Stimulated activated CD8-positive, alpha-beta memory T cell treated with anti-CD3 and anti-CD28 coated beads, Interleukin-4, amount 100 ng/mL, for 24 hours (primary cell): Measurements from ENCODE around the gene LIPK.
"Not testable (repeated sequence)": the region's sequence is repeated elsewhere in the genome, so short reads cannot be mapped to it uniquely, and the experiment has no call there.

ENCODE experiments used
- DNase-seq: peaks from one replicate; pipeline ENCODE4 v3.0.0-alpha.2; 2020; ENCODE audit warnings: low read depth

The LIPK gene

GRCh38 chr10:88705958-88706357, at the start of gene LIPK:
LIPK (plus strand) TSS chr10:88706249; CDS start chr10:88724544, 18,295 bp downstream.
- DNase-seq = no peak

- DNase-seq = no peak
Measured at GRCh38 chr10:88657901-88658300, 48.1 kb upstream of the LIPK start.

GRCh38 chr10:88659725-88660597, 46.1 kb upstream of the LIPK start:
- no peak for DNase-seq

DNA sequence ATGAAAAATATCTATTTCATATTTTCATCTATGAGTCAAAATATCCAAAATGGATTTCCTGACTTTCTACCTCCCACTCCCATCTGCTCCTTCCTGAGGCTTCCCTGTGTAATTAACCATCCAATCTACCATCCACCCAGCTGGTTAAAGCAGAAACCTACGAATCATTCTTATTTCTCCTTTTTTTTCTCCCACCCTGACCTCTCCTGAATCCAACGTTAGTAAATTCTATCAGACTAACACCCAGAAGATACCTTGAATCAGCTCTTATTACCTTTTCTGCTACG, 45.5 kb upstream of the LIPK start:
- no peak for DNase-seq

DNA sequence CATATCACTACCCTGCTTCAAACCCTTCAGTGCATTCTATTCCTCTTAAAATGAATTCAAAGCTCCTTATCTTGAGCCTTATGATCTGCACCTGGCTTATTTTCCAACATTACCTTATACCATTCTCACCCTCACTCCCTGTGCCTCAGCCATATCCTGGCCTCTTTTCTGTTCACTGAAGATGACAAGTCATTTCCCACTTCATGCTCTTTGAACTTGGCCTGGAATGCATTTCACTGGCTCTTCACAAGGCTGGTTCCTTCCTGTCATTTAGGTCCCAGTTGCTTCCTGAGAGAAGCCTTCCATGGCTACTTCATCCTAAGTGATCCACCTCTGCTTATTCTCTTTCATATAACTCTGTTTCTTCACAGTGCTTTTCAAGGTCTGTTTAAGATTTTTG, 45.0 kb upstream of the LIPK start:
- DNase-seq = no peak

DNA sequence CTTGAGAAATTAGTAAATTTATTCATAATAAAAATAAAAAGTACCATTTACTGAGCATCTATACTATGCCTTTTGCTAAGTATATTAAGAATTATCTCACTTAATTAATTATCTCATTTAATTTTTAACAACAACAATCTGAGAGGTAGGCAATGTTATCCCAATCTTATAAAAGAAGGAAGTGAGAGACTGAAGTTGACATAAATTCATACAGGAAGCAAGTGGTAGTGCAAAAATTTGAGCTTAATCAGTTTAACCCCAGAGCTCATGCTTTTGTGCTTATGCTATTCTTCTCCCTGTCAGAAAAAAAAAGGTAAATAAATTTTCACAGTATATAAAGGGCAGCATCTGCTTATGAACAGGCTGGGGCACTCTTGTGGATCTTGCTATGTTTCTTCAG, 44.5 kb upstream of the LIPK start:
- DNase-seq = no peak

- DNase-seq = not testable (repeated sequence)
Measured at GRCh38 chr10:88663153-88663552, 42.9 kb upstream of the LIPK start.

DNA sequence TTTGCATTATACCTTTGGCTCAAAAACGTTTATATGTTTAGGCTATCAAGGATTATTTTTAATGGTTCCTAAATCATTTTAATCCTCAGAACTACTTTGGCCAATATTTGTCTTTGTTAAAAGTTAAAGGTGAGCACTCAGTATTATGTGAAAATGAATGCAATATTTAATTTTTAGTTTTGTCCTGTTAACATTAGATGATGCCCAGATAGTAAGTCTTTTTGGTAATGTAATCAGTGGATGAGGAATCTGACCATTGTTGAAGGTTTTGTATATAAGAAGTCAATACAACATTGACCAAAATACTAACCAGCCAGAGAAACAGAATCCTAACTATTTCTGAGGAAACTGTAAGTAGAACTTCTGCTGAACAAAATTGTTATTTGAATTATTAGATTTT, 41.9 kb upstream of the LIPK start, which contains the start of gene LIPF:
TSS of gene LIPF (plus strand) at position 301 of the 400 bp plus-strand sequence. CDS start 2,856 bp downstream, outside the sequence.
- no peak for DNase-seq

- no peak for DNase-seq
Measured at GRCh38 chr10:88668465-88668864, 37.6 kb upstream of the LIPK start.

- DNase-seq = no peak
Measured at GRCh38 chr10:88670497-88670896, 35.6 kb upstream of the LIPK start.

GRCh38 chr10:88672041-88672440, 34.0 kb upstream of the LIPK start:
- no peak for DNase-seq

DNA sequence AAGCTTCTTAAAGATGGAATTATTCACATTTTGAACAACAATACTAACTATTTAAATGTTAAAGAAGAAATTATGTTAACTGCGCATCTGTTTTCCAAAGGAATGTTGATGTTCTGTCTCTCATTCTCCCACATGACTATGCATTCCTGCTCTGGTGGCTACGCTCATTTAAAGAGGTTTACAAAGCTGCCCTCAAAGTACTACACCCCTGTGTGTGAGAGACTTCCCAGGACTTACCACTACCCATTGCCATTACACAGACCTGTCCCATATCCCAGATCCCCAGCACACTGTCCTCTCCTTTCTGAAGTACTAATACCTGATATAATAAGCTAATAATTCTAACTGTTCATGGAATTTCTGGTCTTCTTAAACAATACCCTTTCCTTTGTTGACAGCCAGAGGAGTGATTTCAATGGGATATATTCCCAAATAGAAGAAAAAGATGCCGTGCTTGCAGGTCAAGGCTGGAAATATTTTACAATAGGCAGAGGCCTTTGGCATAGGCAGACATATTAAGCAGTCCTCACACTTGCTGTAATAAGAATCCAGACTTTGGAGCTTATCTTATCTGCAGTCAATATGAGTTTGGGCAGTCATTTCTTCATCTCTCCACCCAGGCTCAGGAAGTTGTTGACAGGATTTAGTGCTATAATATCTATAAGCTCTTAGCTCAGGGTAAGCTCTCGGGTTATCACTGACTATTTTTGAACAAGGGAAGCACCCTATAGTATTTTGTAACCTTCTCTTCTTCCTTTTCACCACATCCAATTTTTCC, 29.6 kb upstream of the LIPK start:
- DNase-seq = no peak

GRCh38 chr10:88680958-88681357, 25.1 kb upstream of the LIPK start:
- DNase-seq = no peak

- no peak for DNase-seq
Measured at GRCh38 chr10:88682491-88682890, 23.6 kb upstream of the LIPK start.

GRCh38 chr10:88687853-88688467, 18.1 kb upstream of the LIPK start:
- DNase-seq = no peak

DNA sequence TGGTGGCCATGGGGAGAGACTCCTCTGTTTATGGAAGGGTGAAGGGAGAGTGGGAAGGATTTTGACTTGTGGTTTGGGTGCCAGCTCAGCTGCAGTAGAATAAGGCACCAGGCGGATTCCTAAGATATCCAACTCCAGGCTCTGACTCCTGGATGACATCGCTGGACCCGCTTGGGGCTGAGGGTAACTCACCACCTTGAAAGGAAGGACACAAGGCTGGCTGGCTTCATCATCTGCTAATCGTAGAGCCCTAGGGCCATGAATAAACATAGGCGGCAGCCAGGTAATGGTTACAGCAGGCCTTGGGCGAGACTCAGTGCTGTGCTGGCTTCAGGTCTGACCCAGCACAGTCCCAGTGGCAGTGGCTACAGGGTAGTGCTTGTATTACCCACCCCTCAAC, 16.7 kb upstream of the LIPK start:
- DNase-seq = no peak

GRCh38 chr10:88693392-88694020, 12.5 kb upstream of the LIPK start:
- no peak for DNase-seq

DNA sequence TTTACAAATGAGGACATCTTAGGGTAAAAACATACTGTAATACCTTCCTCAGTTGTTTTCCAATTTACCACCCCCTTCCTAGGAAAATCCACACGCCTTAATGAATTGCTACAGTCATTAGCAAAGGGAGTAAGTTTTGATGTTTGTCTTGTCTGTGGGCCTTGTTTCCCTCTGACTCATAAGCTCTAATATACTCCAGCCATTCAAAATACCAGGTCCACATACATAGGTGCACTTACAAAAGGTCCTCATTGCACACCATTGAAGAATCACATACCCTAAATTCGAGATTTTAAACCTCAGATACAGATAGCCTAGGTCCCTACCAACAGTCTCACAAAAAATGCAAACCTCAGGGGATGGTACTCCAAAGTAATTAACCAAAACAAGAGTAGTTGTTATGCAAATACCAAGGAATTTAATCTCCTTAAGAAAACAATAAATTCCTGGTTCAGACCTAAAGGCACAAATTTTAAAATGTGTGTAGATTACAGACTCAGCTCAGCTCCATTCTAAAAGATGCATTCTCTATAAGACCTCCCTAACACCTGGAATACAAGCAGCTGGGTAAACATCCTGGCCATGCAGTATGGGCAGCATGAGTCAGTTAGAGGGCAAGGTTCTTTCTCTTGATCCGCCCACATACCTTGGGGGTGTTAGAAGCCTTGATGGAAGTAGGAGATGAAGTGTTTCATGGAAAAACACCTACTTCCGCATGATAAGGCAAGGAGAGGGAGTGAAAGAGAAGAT, 3.0 kb upstream of the LIPK start:
- no peak for DNase-seq

DNA sequence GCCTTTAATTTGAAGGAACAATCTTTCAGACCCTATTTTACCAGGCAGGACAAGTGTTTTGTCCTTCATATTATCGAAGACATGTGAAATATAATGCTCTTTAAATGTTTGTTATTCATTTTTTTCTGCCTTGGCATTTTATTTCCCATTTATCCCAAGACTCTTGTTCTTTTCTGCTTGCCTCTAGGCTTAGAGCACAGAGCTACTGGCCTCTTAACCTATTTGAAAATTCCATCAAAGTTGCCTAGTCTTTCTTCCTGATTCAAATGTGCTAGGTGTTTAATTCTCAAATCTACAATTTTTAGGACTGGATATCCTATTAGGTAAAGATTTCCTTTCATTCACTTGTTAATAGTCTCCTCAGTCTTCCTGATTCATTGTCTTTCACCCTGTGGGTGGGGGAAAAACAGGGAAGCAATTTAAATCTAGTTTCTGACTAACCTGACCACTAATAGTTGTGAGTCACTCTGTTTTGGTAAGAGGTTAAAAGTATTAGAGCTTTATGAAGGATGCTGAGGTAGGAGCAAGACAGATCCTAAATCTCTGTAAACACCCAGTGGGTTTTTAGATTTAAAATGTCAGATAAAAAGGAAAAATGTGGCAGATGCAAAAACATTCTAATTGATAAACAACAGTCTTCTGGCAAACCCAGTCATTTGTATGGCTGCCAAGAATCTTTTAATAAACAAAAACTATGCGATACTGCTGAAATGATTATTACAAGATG, 1.5 kb downstream of the LIPK start:
- no peak for DNase-seq

- DNase-seq = not testable (repeated sequence)
Measured at GRCh38 chr10:88709361-88709760, 3.3 kb downstream of the LIPK start.

GRCh38 chr10:88715517-88715916, 9.5 kb downstream of the LIPK start:
- no peak for DNase-seq
